Lower lobe of right lung (tissue), 2 donors: Measurements from ENCODE around the gene PPDPF. TPM values are rescaled to one million over a fixed set of nuclear protein-coding genes. Genes with fewer than 3 reads are reported as not detected.
"Not testable (repeated sequence)": the region's sequence is repeated elsewhere in the genome, so short reads cannot be mapped to it uniquely, and the experiment has no call there.

Experiments
- ATAC-seq, 2 donors: fragments of 200-7000 bp; cut with Tn5 transposase; one replicate each; pipeline ENCODE4 v1.9.1; 2020 to 2022; ENCODE audit warnings: mild to moderate bottlenecking in 2 of 2, moderate library complexity in 2 of 2
- DNase-seq: peaks from one replicate; pipeline ENCODE4 v3.0.0-alpha.2; 2020
- H3K27ac ChIP-seq: fragments of 200-600 bp; one replicate; pipeline ENCODE4 v1.8.0; 2022
- H3K27me3 ChIP-seq: fragments of 200-600 bp; one replicate; pipeline ENCODE4 v1.8.0; 2022; ENCODE audit warnings: low read depth
- H3K36me3 ChIP-seq: fragments of 200-600 bp; one replicate; pipeline ENCODE4 v1.8.0; 2022; ENCODE audit warnings: mild to moderate bottlenecking
- H3K4me1 ChIP-seq: fragments of 200-600 bp; one replicate; pipeline ENCODE4 v1.8.0; 2022
- H3K4me3 ChIP-seq: fragments of 200-600 bp; one replicate; pipeline ENCODE4 v1.8.0; 2022; ENCODE audit warnings: mild to moderate bottlenecking
- H3K9me3 ChIP-seq: fragments of 200-600 bp; one replicate; pipeline ENCODE4 v1.8.0; 2022
- CTCF ChIP-seq: fragments of 200-600 bp; IDR thresholded peaks from one replicate; pipeline ENCODE4 v1.8.0; 2022; ENCODE audit warnings: antibody characterized with exemption, mild to moderate bottlenecking
- intact Hi-C: fragments of 100-400 bp; cut with DNase I; formaldehyde crosslinking; loops from one replicate; pipeline ENCODE4 v1.11.0; 2022
- total RNA-seq: library from RNA; stranded (reverse); fragmentation: NEBNext Ultra II Directional; extraction: Animal tissue kit (Norgen Biotek cat#: 25700); gene quantifications from one replicate; pipeline ENCODE4 v1.2.1, GENCODE V29; 2021
- donor health status: DM: no; HTN: yes; CAD: no; lungs with severe emphysema.

PPDPF gene
- total RNA-seq, 1 donor from 2014 or later = 305 TPM

- ATAC-seq = no peak
- intact Hi-C loops = no loop called here
- Histone ChIP-seq H3K27ac (no peak overlapping the region), H3K4me1 (peaks cover 11% of the 10 kb centered on the region), H3K9me3 (no peaks in the 10 kb centered on the region), H3K27me3 (no peaks in the 10 kb centered on the region), H3K36me3 (peaks cover 38% of the 10 kb centered on the region), H3K4me3 (no peak overlapping the region)
- no peak for DNase-seq
- TF ChIP-seq CTCF = no peak
Observed at GRCh38 chr20:63557481-63557891, 36.9 kb downstream of the PPDPF start.

DNA sequence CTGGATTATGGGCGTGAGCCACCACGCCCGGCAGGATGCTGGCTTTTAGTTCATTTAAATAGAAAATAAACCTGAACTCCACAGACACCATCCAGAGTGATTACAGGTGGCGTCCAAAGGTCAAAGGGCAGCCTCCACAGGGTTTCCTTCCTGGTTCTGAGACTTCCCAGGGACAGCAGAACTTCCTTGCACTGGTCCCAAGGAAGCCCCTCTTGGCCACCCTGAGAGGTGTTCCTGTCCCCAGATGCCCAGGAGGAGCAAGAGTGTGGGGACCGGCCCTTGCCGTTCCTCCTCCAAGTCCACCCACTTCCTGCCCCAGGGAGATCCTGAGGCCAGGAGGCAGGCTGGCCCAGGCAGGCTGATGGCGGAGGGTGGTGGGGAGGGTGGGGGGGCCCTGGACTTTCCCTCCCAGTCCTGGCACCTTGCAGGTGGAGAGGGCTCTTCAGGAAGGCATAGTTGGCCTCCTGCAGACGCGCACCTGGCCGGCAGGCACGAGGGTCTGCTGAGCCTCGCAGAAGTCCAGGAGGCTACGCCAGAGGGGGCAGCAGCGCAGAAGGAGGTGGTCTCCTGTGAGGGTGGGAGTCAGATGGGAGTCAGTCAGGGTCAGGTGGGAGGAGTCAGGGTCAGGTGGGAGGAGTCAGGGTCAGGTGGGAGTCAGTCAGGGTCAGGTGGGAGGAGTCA, 38.4 kb downstream of the PPDPF start:
- Histone ChIP-seq H3K36me3 (peaks cover 52% of the 10 kb centered on the region), H3K4me3 (no peak overlapping the region), H3K4me1 (peaks cover 7% of the 10 kb centered on the region), H3K27me3 (no peaks in the 10 kb centered on the region), H3K27ac (no peak overlapping the region), H3K9me3 (no peaks in the 10 kb centered on the region)
- DNase-seq (no peak), ATAC-seq (no peak)
- no peak for TF ChIP-seq CTCF
- intact Hi-C loops = no loop called here

GRCh38 chr20:63559485-63560332, 39.1 kb downstream of the PPDPF start:
- H3K4me3 ChIP-seq, H3K27ac ChIP-seq, H3K27me3 ChIP-seq, H3K9me3 ChIP-seq, H3K4me1 ChIP-seq, intact Hi-C loops, DNase-seq, ATAC-seq: not testable (repeated sequence)
- H3K36me3 ChIP-seq = peaks cover 60% of the 10 kb centered on the region

DNA sequence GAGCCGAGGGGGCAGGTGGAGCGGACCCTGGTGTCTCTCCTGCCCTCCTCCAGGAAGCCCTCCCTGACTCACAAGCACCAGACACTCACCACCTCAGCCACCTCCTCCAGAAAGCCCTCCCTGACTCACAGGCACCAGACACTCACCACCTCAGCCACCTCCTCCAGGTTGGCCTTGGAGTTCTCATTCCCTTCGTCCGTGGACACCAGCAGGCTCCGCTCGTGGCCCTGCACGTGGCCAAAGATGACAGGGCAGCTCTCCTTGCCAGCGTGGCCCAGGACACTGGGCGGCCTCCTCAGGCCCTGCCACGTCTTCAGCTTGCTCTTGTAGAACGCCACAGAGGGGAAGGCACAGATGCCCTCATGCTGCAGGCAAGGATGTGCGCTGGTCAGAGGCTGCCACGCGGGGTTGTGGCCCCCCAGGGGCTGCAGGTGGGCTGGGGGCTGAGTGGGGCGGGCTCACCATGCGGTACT, 39.8 kb downstream of the PPDPF start:
- DNase-seq = no peak

DNA sequence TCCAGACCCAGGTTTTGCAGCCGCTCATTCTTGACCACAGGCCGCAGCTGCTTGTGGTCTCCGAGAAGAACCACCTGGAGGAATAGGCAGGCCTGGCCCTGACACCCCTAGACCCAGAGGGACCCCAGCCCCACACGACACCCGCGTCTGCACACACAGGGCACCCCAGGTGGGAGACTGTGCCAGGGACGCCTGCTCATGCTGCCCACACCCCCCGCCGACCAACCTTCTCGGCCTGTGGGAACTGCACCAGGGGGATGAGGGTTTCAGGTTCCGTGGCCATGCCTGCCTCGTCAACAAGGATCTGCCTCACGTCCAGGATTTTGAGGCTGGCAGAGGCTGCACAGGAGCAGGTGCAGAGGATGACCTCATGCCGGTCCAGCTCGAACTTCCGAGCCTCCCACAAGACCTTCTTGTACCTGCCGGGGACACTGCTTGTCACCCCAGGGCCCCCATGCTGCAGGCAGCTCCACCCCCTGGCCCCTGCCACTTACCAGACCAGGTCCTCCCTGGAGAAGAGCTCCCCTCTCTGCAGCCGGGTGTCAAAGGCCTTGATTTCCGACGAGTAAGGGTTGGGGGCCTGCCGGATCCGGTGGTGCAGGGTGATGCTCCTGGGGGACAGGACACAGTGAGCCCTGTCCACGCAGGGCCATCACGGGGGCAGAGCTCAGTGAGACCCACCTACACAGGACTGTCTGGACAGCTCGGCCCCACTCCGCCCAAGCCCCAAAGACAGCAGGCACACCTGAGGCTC, 40.5 kb downstream of the PPDPF start:
- H3K27me3 ChIP-seq = no peaks in the 10 kb centered on the region
- no peak for TF ChIP-seq CTCF

More for the DNA sequence above, 39.8 kb downstream of the PPDPF start:
- Histone ChIP-seq H3K27ac (no peak overlapping the region), H3K4me3 (no peak overlapping the region), H3K9me3 (no peaks in the 10 kb centered on the region), H3K27me3 (no peaks in the 10 kb centered on the region), H3K4me1 (no peaks in the 10 kb centered on the region), H3K36me3 (peaks cover 66% of the 10 kb centered on the region)
- intact Hi-C loops = no loop called here
- ATAC-seq = no peak
- TF ChIP-seq CTCF = no peak

More for the DNA sequence above, 40.5 kb downstream of the PPDPF start:
- ATAC-seq (no peak), DNase-seq (no peak)
- H3K9me3 ChIP-seq = no peaks in the 10 kb centered on the region
- H3K4me3 ChIP-seq = no peak overlapping the region
- intact Hi-C loops = no loop called here
- H3K4me1 ChIP-seq = no peaks in the 10 kb centered on the region
- H3K27ac ChIP-seq = no peak overlapping the region
- peaks cover 73% of the 10 kb centered on the region for H3K36me3 ChIP-seq
